Gastroesophageal sphincter (tissue), 4 donors: ENCODE measurements around the gene FSIP2. TPM values are rescaled to one million over a fixed set of nuclear protein-coding genes. Genes with fewer than 3 reads are reported as not detected.

ENCODE experiments used
- ATAC-seq: fragments of 150-250 bp; one replicate; pipeline ENCODE4 v1.9.1; 2016; ENCODE audit warnings: mild to moderate bottlenecking, moderate library complexity
- H3K27ac ChIP-seq, 4 donors: fragments of 200-600 bp; sonication (generic) in 3 of 4; 1 replicate in 3 of 4; 2 replicates in 1 of 4; pipeline ENCODE4 v1.5.1; 2016 to 2019
- H3K27me3 ChIP-seq: fragments of 200-600 bp; sonication (generic); one replicate; pipeline ENCODE4 v1.5.1; 2019
- H3K36me3 ChIP-seq, 2 donors: fragments of 200-600 bp; sonication (generic); one replicate each; pipeline ENCODE4 v1.5.1; 2019; ENCODE audit warnings: control low read depth in 1 of 2
- H3K4me1 ChIP-seq, 3 donors: fragments of 200-600 bp; sonication (generic); 1 replicate in 2 of 3; 2 replicates in 1 of 3; pipeline ENCODE4 v1.5.1; 2016 to 2019; ENCODE audit warnings: control low read depth in 2 of 3
- H3K4me3 ChIP-seq, 2 donors: fragments of 200-600 bp; sonication (generic); one replicate each; pipeline ENCODE4 v1.5.1; 2019; ENCODE audit warnings: mild to moderate bottlenecking in 1 of 2, moderate library complexity in 1 of 2
- H3K9me3 ChIP-seq, 3 donors: fragments of 200-600 bp; sonication (generic); one replicate each; pipeline ENCODE4 v1.5.1; 2017 to 2019; ENCODE audit warnings: control low read depth in 2 of 3
- EP300 ChIP-seq: sonication (generic); formaldehyde crosslinking; IDR thresholded peaks from one replicate; pipeline ENCODE4 v1.6.1; 2017; ENCODE audit warnings: antibody characterized with exemption, mild to moderate bottlenecking
- POLR2A ChIP-seq, 2 donors: fragments of 450-650 bp; IDR thresholded peaks; one replicate each; pipeline ENCODE4 v1.6.1; 2017; ENCODE audit warnings: antibody characterized with exemption in 2 of 2, mild to moderate bottlenecking in 2 of 2, moderate library complexity in 1 of 2
- POLR2AphosphoS5 ChIP-seq: sonication (generic); formaldehyde crosslinking; IDR thresholded peaks from one replicate; pipeline ENCODE4 v1.6.1; 2017; ENCODE audit warnings: antibody characterized with exemption
- WGBS, 2 donors: methylation state at CpG; one replicate each; pipeline ENCODE4 v1.1.5; 2018; ENCODE audit warnings: low coverage in 1 of 2; 5-methylcytosine and 5-hydroxymethylcytosine counted together
- total RNA-seq, 4 donors: library from RNA; depleted of rRNA; stranded (reverse); fragments of >200 nt; gene quantifications; one replicate each; pipeline ENCODE4 v1.1.0, GENCODE V29; 2016
- TF ChIP-seq, protein P1 (sequence below), 4 experiments: fragments of 200-600 bp in 2 of 4; fragments of 450-650 bp in 2 of 4; sonication (generic) in 1 of 4; IDR thresholded peaks; one replicate each; pipeline ENCODE4 v1.5.1; 2017 to 2019; ENCODE audit warnings: antibody characterized with exemption in 4 of 4, mild to moderate bottlenecking in 2 of 4, moderate library complexity in 2 of 4

FSIP2 gene
- total RNA-seq, 4 donors from 2014 or later: 0.04 to 1.1 (median 0.33) TPM

DNA sequence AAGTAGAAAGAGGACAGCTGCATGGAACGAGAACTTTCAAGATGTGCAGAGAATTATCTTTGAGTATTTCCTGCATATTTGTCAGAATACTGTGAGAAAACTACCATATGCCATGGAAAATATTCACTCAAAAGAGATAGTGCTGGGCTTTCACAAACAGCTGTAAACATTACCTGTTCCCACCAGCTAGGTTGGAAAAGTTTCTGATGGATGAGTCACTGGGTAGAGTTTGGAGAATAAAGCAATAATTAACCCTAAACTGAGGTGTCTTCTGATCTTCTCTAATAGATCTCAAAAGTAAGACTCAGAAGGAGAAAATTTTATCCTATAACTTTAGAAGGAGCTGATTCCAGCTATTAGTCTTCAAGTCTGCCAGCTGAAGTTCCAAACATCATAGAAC, 3.9 kb upstream of the FSIP2 start:
- no peak for ATAC-seq
- no peak overlapping the region for H3K4me3 ChIP-seq
- WGBS, 2 donors: 0 to 12% methylated on average over 1 of the region's 1 CpG
- no peaks in the 10 kb centered on the region for H3K36me3 ChIP-seq
- H3K9me3 ChIP-seq: peaks cover 0 to 11% (median 0%) of the 10 kb centered on the region in 3 donors
- H3K27me3 ChIP-seq: peaks cover 15% of the 10 kb centered on the region
- no peak for TF ChIP-seq POLR2A (IDR thresholded peaks at IDR 0.05)
- H3K27ac ChIP-seq: no peak overlapping the region
- peaks cover 0 to 8% (median 0%) of the 10 kb centered on the region in 3 donors for H3K4me1 ChIP-seq

DNA sequence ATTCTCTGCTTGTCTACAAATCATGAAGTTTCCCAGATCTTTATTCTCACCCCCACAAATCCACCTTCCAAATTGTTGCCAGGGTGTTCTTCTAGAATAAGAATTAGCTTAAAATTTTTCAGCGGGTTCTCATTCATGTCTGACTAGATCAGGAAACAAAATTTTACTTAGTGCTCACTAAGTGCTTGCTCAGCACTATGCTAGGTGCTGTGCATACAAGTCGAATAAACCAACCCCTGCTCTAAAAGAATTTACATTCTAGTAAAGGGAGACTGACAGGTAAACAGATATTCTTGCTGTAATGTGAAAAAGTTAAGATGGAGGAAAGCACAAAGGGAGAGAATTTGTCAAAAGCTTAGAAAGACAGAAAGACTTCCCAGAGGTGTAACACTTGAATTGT, 2.4 kb upstream of the FSIP2 start:
- Histone ChIP-seq H3K4me1 (peaks cover 0 to 8% (median 0%) of the 10 kb centered on the region in 3 donors), H3K4me3 (no peak overlapping the region), H3K9me3 (peaks cover 0 to 11% (median 0%) of the 10 kb centered on the region in 3 donors), H3K36me3 (no peaks in the 10 kb centered on the region), H3K27me3 (peaks cover 15% of the 10 kb centered on the region), H3K27ac (no peak overlapping the region)
- no peak for ATAC-seq
- TF ChIP-seq EP300 (no peak), POLR2A (IDR thresholded peaks at IDR 0.05) (no peak), POLR2AphosphoS5 (no peak)
- TF ChIP-seq, protein P1, sequence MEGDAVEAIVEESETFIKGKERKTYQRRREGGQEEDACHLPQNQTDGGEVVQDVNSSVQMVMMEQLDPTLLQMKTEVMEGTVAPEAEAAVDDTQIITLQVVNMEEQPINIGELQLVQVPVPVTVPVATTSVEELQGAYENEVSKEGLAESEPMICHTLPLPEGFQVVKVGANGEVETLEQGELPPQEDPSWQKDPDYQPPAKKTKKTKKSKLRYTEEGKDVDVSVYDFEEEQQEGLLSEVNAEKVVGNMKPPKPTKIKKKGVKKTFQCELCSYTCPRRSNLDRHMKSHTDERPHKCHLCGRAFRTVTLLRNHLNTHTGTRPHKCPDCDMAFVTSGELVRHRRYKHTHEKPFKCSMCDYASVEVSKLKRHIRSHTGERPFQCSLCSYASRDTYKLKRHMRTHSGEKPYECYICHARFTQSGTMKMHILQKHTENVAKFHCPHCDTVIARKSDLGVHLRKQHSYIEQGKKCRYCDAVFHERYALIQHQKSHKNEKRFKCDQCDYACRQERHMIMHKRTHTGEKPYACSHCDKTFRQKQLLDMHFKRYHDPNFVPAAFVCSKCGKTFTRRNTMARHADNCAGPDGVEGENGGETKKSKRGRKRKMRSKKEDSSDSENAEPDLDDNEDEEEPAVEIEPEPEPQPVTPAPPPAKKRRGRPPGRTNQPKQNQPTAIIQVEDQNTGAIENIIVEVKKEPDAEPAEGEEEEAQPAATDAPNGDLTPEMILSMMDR (IDR thresholded peaks at IDR 0.05): no peak
- WGBS, 2 donors: 78% methylated on average over 2 of the region's 2 CpGs; no CpG with 5 or more reads in 1 of the 2 donors

DNA sequence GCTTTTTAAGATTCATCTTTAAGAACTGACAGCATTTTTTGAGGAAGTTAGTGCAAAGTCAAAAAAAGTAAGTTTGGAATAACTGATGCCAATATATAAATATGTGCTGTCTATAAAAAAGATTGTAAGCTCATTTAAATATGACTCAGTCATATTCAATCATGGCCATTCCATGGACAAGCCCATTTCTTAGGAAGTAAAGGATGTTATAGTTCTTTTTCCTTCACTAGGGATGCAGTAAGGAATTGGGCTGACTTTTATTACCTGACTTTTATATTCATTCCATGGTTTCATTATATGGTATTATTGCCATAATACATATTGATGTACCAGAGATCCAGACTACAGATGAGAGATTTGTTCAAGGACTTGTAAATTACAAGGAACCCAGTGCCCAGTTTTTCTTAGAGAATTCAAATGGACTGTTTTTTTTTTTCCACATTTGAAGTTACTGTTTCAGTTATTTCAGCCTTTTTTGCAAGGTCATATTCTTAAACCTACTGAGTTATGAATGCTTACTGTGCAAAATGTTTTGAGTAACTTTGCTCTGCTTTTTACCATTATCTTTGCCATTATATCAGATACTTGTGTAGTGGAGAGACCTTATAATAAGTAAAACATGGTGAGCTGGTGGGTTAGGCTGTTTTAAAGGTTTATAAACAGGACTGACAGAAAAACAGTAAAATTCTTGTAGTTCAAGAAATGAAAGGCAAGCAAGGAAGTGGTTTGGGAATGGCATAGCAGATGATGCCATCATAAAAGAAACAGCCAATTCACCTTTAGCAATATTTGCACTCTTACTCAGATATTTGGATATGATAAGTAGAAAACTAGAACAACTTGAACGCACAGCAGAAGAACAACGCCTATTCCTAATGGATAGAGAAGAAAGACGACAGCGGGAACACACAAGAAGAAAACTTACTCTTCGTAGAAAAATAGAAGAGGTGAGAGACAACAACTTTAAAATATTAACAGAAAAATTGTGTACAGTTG, 7.6 kb downstream of the FSIP2 start:
- Histone ChIP-seq H3K27me3 (no peaks in the 10 kb centered on the region), H3K4me1 (no peaks in the 10 kb centered on the region), H3K4me3 (no peak overlapping the region), H3K27ac (no peak overlapping the region), H3K9me3 (no peaks in the 10 kb centered on the region), H3K36me3 (no peaks in the 10 kb centered on the region)
- 85 to 97% methylated on average over 3 to 5 of the region's 5 CpGs for WGBS, 2 donors
- TF ChIP-seq POLR2A (IDR thresholded peaks at IDR 0.05) (no peak), POLR2AphosphoS5 (no peak), EP300 (no peak)
- TF ChIP-seq, protein P1 (IDR thresholded peaks at IDR 0.05): no peak
- ATAC-seq: no peak

DNA sequence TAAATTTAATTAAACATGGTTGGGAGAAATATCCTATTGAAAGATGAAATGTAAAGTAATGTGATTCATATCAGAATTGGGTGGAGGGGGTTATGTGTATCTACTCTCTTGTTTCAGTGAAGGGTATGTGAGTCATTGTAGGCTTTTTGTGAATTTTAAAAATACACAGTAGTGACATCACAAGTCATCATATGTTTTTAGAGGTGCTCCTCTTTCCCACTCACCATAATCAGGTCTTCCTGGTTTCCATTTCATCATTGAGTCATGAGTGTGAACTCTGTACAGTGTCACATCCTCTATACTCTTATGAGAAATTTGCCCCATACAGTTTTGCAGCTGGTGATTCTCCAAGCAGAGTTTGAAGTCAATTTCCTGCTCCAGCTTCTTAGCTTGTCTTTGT, 18.8 kb downstream of the FSIP2 start:
- no peaks in the 10 kb centered on the region for H3K27me3 ChIP-seq
- ATAC-seq: no peak
- no peaks in the 10 kb centered on the region for H3K9me3 ChIP-seq
- H3K4me3 ChIP-seq: no peak overlapping the region
- H3K27ac ChIP-seq: no peak overlapping the region
- TF ChIP-seq POLR2AphosphoS5: no peak
- no peak for TF ChIP-seq EP300
- TF ChIP-seq, protein P1 (IDR thresholded peaks at IDR 0.05): no peak
- TF ChIP-seq POLR2A (IDR thresholded peaks at IDR 0.05): no peak
- no peaks in the 10 kb centered on the region for H3K4me1 ChIP-seq
- no peaks in the 10 kb centered on the region for H3K36me3 ChIP-seq

DNA sequence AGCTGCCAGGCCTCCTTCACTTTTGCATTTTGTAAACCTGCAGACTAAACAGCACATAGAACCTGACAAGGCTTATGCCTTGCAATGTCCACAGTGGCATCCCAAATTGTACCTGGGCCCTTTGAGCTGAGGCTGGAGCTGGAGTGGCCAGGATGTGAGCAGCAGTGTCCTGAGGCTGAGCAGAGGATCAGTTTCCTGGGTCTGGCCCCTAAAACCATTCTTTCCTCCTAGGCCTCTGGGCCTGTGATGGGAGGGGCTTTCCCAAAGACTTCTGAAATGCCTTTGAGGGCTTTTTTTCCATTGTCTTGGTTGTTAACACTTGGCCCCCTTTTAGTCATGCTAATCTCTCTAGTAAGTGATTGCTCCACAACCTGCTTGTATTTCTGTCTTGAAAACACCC, 32.8 kb downstream of the FSIP2 start:
- TF ChIP-seq EP300: no peak
- TF ChIP-seq, protein P1 (IDR thresholded peaks at IDR 0.05): no peak
- no peak overlapping the region for H3K4me3 ChIP-seq
- peaks cover 0 to 69% (median 2%) of the 10 kb centered on the region in 3 donors for H3K9me3 ChIP-seq
- no peak for ATAC-seq
- no peak overlapping the region for H3K27ac ChIP-seq
- H3K27me3 ChIP-seq: no peaks in the 10 kb centered on the region
- no peaks in the 10 kb centered on the region for H3K36me3 ChIP-seq
- no peaks in the 10 kb centered on the region for H3K4me1 ChIP-seq
